Calu3 (cell line): ENCODE data around the gene ODF4. TPM values are rescaled to one million over a fixed set of nuclear protein-coding genes. Genes with fewer than 3 reads are reported as not detected.

Experiments used
- BruUV-seq: library from RNA; stranded (reverse); fragments of 400-500 nt; replicated peaks from 2 replicates; lab custom pipeline; 2021; lab: Mats Ljungman, UMichigan
- CTCF ChIA-PET: fragments of 300-600 bp; sonication (Branson Sonifier 250); formaldehyde crosslinking; loops from one replicate; lab custom pipeline; 2022; ENCODE audit warnings: antibody characterized with exemption; lab: Charles Lee
- DNase-seq: peaks from one replicate; pipeline ENCODE4 v3.0.0; 2022
- H3K27ac Mint-ChIP-seq: one replicate; pipeline ENCODE4 v1.8.0; 2022; ENCODE audit warnings: mixed read lengths; ENCODE audit not compliant: unreplicated experiment
- H3K27me3 Mint-ChIP-seq: one replicate; pipeline ENCODE4 v1.8.0; 2022; ENCODE audit warnings: mixed read lengths; ENCODE audit not compliant: unreplicated experiment
- H3K36me3 Mint-ChIP-seq: one replicate; pipeline ENCODE4 v1.8.0; 2022; ENCODE audit warnings: mild to moderate bottlenecking, moderate library complexity, mixed read lengths; ENCODE audit not compliant: insufficient read depth, unreplicated experiment
- H3K4me1 Mint-ChIP-seq: one replicate; pipeline ENCODE4 v1.8.0; 2022; ENCODE audit warnings: mild to moderate bottlenecking, low read depth, mixed read lengths; ENCODE audit not compliant: unreplicated experiment
- H3K4me3 Mint-ChIP-seq: one replicate; pipeline ENCODE4 v1.8.0; 2022; ENCODE audit warnings: mild to moderate bottlenecking, low read depth, moderate library complexity, mixed read lengths; ENCODE audit not compliant: unreplicated experiment
- H3K9me3 Mint-ChIP-seq: one replicate; pipeline ENCODE4 v1.8.0; 2022; ENCODE audit warnings: low read depth, mixed read lengths; ENCODE audit not compliant: unreplicated experiment
- CTCF ChIP-seq: fragments of 200-600 bp; IDR thresholded peaks from one replicate; pipeline ENCODE4 v1.8.0; 2022; ENCODE audit warnings: antibody characterized with exemption; ENCODE audit not compliant: unreplicated experiment
- intact Hi-C: fragments of 100-400 bp; cut with micrococcal nuclease; formaldehyde crosslinking; loops from one replicate; pipeline ENCODE4 v1.10.0; 2022; ENCODE audit not compliant: unreplicated experiment
- total RNA-seq: library from RNA; stranded (reverse); gene quantifications from 2 replicates; pipeline ENCODE4 v1.2.3, GENCODE V29; 2022

The ODF4 gene
- total RNA-seq, 1 experiment from 2014 or later = not detected

DNA sequence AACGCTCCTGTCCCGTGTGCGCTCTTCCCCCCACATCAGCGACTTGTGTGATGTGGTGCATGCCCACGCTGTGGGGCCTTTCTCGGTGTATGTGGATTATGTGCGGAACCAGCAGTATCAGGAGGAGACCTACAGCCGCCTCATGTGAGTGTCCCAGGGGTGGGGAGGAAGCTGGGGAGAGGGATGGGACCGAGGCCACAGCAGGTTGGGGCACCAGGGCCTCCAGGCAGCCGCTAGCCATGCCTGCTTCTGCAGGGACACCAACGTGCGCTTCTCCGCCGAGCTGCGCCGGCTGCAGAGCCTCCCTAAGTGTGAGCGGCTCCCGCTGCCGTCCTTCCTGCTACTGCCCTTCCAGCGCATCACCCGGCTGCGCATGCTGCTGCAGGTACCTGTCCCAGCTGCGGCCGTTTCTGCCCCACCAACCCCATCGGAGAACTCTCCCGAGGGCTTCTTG is 23.8 kb upstream of the ODF4 start:
- intact Hi-C loops = no loop called here
- no TSS peak for BruUV-seq

GRCh38 chr17:8318010-8318935 is 21.4 kb upstream of the ODF4 start:
- H3K4me3 Mint-ChIP-seq = no peak overlapping the region
- DNase-seq = no peak
- no peaks in the 10 kb centered on the region for H3K36me3 Mint-ChIP-seq
- intact Hi-C loops = no loop called here
- BruUV-seq = no TSS peak
- CTCF ChIA-PET = no interaction called here
- H3K27me3 Mint-ChIP-seq = peaks cover 84% of the 10 kb centered on the region
- no peaks in the 10 kb centered on the region for H3K9me3 Mint-ChIP-seq
- peaks cover 12% of the 10 kb centered on the region for H3K4me1 Mint-ChIP-seq
- no peak for TF ChIP-seq CTCF
- no peak overlapping the region for H3K27ac Mint-ChIP-seq

More for the DNA sequence above, 23.8 kb upstream of the ODF4 start:
- Mint-ChIP-seq H3K4me3 (peak overlapping the region; percentile 25), H3K27ac (no peak overlapping the region), H3K9me3 (no peaks in the 10 kb centered on the region), H3K27me3 (peaks cover 85% of the 10 kb centered on the region), H3K36me3 (no peaks in the 10 kb centered on the region), H3K4me1 (peaks cover 12% of the 10 kb centered on the region)
- TF ChIP-seq CTCF = no peak
- DNase-seq = no peak
- CTCF ChIA-PET = no interaction called here

DNA sequence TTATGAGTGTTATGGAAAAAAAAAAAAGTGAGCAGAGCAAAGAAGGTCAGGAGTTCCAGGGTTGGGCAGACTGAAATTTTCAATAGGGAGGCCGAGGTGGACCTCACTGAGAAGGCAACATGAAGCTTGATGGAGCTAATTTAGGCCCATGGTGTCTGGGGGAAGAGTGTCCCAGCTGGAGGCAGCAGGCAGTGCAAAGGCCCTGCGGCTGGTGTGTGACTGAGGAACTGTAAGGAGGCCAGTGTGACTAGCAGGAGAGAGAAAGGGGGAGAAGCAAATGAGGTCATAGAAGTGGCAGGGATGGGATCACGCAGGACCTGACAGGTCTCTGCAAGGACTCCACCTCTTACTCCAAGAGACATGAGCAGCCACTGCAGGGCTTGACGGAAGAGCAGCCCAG is 19.4 kb upstream of the ODF4 start:
- intact Hi-C loops = no loop called here
- CTCF ChIA-PET = no interaction called here
- no peak for DNase-seq
- Mint-ChIP-seq H3K4me1 (peaks cover 8% of the 10 kb centered on the region), H3K27ac (no peak overlapping the region), H3K36me3 (no peaks in the 10 kb centered on the region), H3K27me3 (peaks cover 82% of the 10 kb centered on the region), H3K4me3 (no peak overlapping the region), H3K9me3 (no peaks in the 10 kb centered on the region)
- no TSS peak for BruUV-seq
- no peak for TF ChIP-seq CTCF

GRCh38 chr17:8320990-8321389 is 18.6 kb upstream of the ODF4 start:
- no peak for TF ChIP-seq CTCF
- no peaks in the 10 kb centered on the region for H3K36me3 Mint-ChIP-seq
- peaks cover 82% of the 10 kb centered on the region for H3K27me3 Mint-ChIP-seq
- H3K9me3 Mint-ChIP-seq = no peaks in the 10 kb centered on the region
- H3K4me3 Mint-ChIP-seq = no peak overlapping the region
- intact Hi-C loops = no loop called here
- no peak overlapping the region for H3K27ac Mint-ChIP-seq
- H3K4me1 Mint-ChIP-seq = peaks cover under 1% of the 10 kb centered on the region
- no TSS peak for BruUV-seq
- DNase-seq = no peak
- CTCF ChIA-PET = no interaction called here
